Stomach (tissue), 9 donors: Measurements from ENCODE around the gene BTBD9. TPM values are rescaled to one million over a fixed set of nuclear protein-coding genes. Genes with fewer than 3 reads are reported as not detected.

ENCODE experiments used
- DNase-seq, 2 donors: peaks; one replicate each; pipeline versions ENCODE4 v3.0.0 to v3.0.0-alpha.2; 2013 to 2019
- H3K27ac ChIP-seq, 5 donors: fragments of 200-600 bp in 4 of 5; sonication (generic) in 4 of 5; one replicate each; pipeline ENCODE4 v1.5.1; 2013 to 2019; ENCODE audit warnings: mild to moderate bottlenecking in 1 of 5, moderate library complexity in 1 of 5
- H3K27me3 ChIP-seq, 3 donors: fragments of 200-600 bp; sonication (generic); one replicate each; pipeline ENCODE4 v1.5.1; 2017 to 2019; ENCODE audit warnings: mixed run types in 1 of 3
- H3K36me3 ChIP-seq, 4 donors: fragments of 200-600 bp; sonication (generic); 1 replicate in 3 of 4; 2 replicates in 1 of 4; pipeline ENCODE4 v1.5.1; 2016 to 2019
- H3K4me1 ChIP-seq, 4 donors: fragments of 200-600 bp; sonication (generic); one replicate each; pipeline ENCODE4 v1.5.1; 2016 to 2019
- H3K4me3 ChIP-seq, 4 donors: fragments of 200-600 bp; sonication (generic) in 3 of 4; one replicate each; pipeline ENCODE4 v1.5.1; 2016 to 2019; ENCODE audit warnings: mild to moderate bottlenecking in 1 of 4
- H3K9me3 ChIP-seq, 4 donors: fragments of 200-600 bp; sonication (generic); one replicate each; pipeline ENCODE4 v1.5.1; 2016 to 2019
- EP300 ChIP-seq: sonication (generic); formaldehyde crosslinking; IDR thresholded peaks from one replicate; pipeline ENCODE4 v1.6.1; 2017; ENCODE audit warnings: antibody characterized with exemption
- POLR2A ChIP-seq, 4 donors: fragments of 450-650 bp; IDR thresholded peaks; one replicate each; pipeline ENCODE4 v1.6.1; 2016; ENCODE audit warnings: antibody characterized with exemption in 4 of 4, control low read depth in 2 of 4, mild to moderate bottlenecking in 1 of 4, moderate library complexity in 1 of 4
- POLR2AphosphoS5 ChIP-seq, 3 donors: sonication (generic); formaldehyde crosslinking; IDR thresholded peaks; one replicate each; pipeline ENCODE4 v1.6.1; 2016; ENCODE audit warnings: antibody characterized with exemption in 3 of 3
- WGBS, 5 donors: extraction: QIAGEN DNeasy Blood & Tissue Kit in 3 of 5; methylation state at CpG; one replicate each; pipeline versions ENCODE4 v1.1.5 to v1.1.7; 2013 to 2018; 5-methylcytosine and 5-hydroxymethylcytosine counted together
- intact Hi-C: fragments of 100-400 bp; cut with DNase I; formaldehyde crosslinking; loops from one replicate; pipeline ENCODE4 v1.15.1; 2023; ENCODE audit warnings: low total_unique reads
- polyA plus RNA-seq, 3 donors: library from polyadenylated mRNA; stranded (reverse); fragments of 200-250 nt; gene quantifications; one replicate each; pipeline ENCODE4 v1.2.3, GENCODE V29; 2013
- total RNA-seq, 5 donors: library from RNA; depleted of rRNA; stranded (reverse); fragments of >200 nt; gene quantifications; one replicate each; pipeline versions ENCODE4 v1.1.0 to v1.2.3, GENCODE V29; 2014 to 2016
- TF ChIP-seq, protein P1 (sequence below), 7 experiments: fragments of 450-650 bp in 4 of 7; fragments of 200-600 bp in 3 of 7; sonication (generic) in 3 of 7; IDR thresholded peaks; one replicate each; pipeline ENCODE4 v1.5.1; 2016 to 2019; ENCODE audit warnings: antibody characterized with exemption in 7 of 7, control low read depth in 2 of 7, mild to moderate bottlenecking in 1 of 7
- donor health status: healthy with polysubstance abuse.
- donor health status: Bipolar disorder and iron deficiency.
- donor health status: healthy.

BTBD9 gene
- total and polyA plus RNA-seq, 8 donors = 1.4 to 90.2 (median 6.8) TPM

- WGBS, 5 donors = 94 to 98% (median 95%) methylated on average over 6 of the region's 6 CpGs
- DNase-seq = no peak
- TF ChIP-seq POLR2AphosphoS5 (IDR thresholded peaks at IDR 0.05) (no peak), EP300 (no peak), POLR2A (IDR thresholded peaks at IDR 0.05) (no peak)
- TF ChIP-seq, protein P1, sequence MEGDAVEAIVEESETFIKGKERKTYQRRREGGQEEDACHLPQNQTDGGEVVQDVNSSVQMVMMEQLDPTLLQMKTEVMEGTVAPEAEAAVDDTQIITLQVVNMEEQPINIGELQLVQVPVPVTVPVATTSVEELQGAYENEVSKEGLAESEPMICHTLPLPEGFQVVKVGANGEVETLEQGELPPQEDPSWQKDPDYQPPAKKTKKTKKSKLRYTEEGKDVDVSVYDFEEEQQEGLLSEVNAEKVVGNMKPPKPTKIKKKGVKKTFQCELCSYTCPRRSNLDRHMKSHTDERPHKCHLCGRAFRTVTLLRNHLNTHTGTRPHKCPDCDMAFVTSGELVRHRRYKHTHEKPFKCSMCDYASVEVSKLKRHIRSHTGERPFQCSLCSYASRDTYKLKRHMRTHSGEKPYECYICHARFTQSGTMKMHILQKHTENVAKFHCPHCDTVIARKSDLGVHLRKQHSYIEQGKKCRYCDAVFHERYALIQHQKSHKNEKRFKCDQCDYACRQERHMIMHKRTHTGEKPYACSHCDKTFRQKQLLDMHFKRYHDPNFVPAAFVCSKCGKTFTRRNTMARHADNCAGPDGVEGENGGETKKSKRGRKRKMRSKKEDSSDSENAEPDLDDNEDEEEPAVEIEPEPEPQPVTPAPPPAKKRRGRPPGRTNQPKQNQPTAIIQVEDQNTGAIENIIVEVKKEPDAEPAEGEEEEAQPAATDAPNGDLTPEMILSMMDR (IDR thresholded peaks at IDR 0.05) = no peak
- Histone ChIP-seq H3K36me3 (no peaks in the 10 kb centered on the region), H3K27me3 (no peaks in the 10 kb centered on the region), H3K27ac (no peak overlapping the region), H3K4me1 (peaks cover 0 to 6% (median 0%) of the 10 kb centered on the region in 4 donors), H3K9me3 (no peaks in the 10 kb centered on the region), H3K4me3 (no peak overlapping the region)
- intact Hi-C loops = no loop called here
Measured at GRCh38 chr6:38566295-38567030, 73.3 kb downstream of the BTBD9 start.

GRCh38 chr6:38564301-38564700 lies 75.4 kb downstream of the BTBD9 start:
- H3K27ac ChIP-seq = no peak overlapping the region
- H3K9me3 ChIP-seq = no peaks in the 10 kb centered on the region
- H3K4me1 ChIP-seq = peaks cover 0 to 6% (median 0%) of the 10 kb centered on the region in 4 donors
- H3K36me3 ChIP-seq = no peaks in the 10 kb centered on the region
- intact Hi-C loops = no loop called here
- TF ChIP-seq EP300 (no peak), POLR2A (IDR thresholded peaks at IDR 0.05) (no peak), POLR2AphosphoS5 (IDR thresholded peaks at IDR 0.05) (no peak)
- TF ChIP-seq, protein P1 (IDR thresholded peaks at IDR 0.05) = no peak
- no peak overlapping the region for H3K4me3 ChIP-seq
- no peak for DNase-seq
- WGBS, 5 donors = 81 to 96% (median 88%) methylated on average over 4 of the region's 4 CpGs
- no peaks in the 10 kb centered on the region for H3K27me3 ChIP-seq

- WGBS, 5 donors = 75 to 81% (median 76%) methylated on average over 3 of the region's 3 CpGs
- H3K27ac ChIP-seq = no peak overlapping the region
Measured at GRCh38 chr6:38555606-38556005, 84.1 kb downstream of the BTBD9 start.

GRCh38 chr6:38554700-38555413 lies 84.9 kb downstream of the BTBD9 start:
- Histone ChIP-seq H3K9me3 (no peaks in the 10 kb centered on the region), H3K27me3 (no peaks in the 10 kb centered on the region), H3K4me1 (peaks cover 0 to 8% (median 4%) of the 10 kb centered on the region in 4 donors), H3K27ac (no peak overlapping the region), H3K36me3 (no peaks in the 10 kb centered on the region), H3K4me3 (no peak overlapping the region)
- DNase-seq = no peak
- TF ChIP-seq POLR2A (IDR thresholded peaks at IDR 0.05) (no peak), POLR2AphosphoS5 (IDR thresholded peaks at IDR 0.05) (no peak), EP300 (no peak)
- TF ChIP-seq, protein P1 (IDR thresholded peaks at IDR 0.05) = no peak
- intact Hi-C loops = no loop called here
- WGBS, 5 donors = 69 to 76% (median 73%) methylated on average over 4 of the region's 4 CpGs

More at GRCh38 chr6:38555606-38556005, 84.1 kb downstream of the BTBD9 start:
- no peak for TF ChIP-seq EP300
- TF ChIP-seq, protein P1 (IDR thresholded peaks at IDR 0.05) = no peak
- no peak for TF ChIP-seq POLR2A (IDR thresholded peaks at IDR 0.05)
- TF ChIP-seq POLR2AphosphoS5 (IDR thresholded peaks at IDR 0.05) = no peak
- Histone ChIP-seq H3K9me3 (no peaks in the 10 kb centered on the region), H3K4me1 (peaks cover 0 to 8% (median 4%) of the 10 kb centered on the region in 4 donors), H3K36me3 (no peaks in the 10 kb centered on the region), H3K4me3 (no peak overlapping the region), H3K27me3 (no peaks in the 10 kb centered on the region)
- intact Hi-C loops = no loop called here
- no peak for DNase-seq
